Lower lobe of right lung (tissue), 2 donors: Measurements from ENCODE around the gene ACTN1. TPM values are rescaled to one million over a fixed set of nuclear protein-coding genes. Genes with fewer than 3 reads are reported as not detected.

ENCODE experiments used
- ATAC-seq, 2 donors: fragments of 200-7000 bp; cut with Tn5 transposase; one replicate each; pipeline ENCODE4 v1.9.1; 2020 to 2022; ENCODE audit warnings: mild to moderate bottlenecking in 2 of 2, moderate library complexity in 2 of 2
- DNase-seq: peaks from one replicate; pipeline ENCODE4 v3.0.0-alpha.2; 2020
- H3K27ac ChIP-seq: fragments of 200-600 bp; one replicate; pipeline ENCODE4 v1.8.0; 2022
- H3K27me3 ChIP-seq: fragments of 200-600 bp; one replicate; pipeline ENCODE4 v1.8.0; 2022; ENCODE audit warnings: low read depth
- H3K36me3 ChIP-seq: fragments of 200-600 bp; one replicate; pipeline ENCODE4 v1.8.0; 2022; ENCODE audit warnings: mild to moderate bottlenecking
- H3K4me1 ChIP-seq: fragments of 200-600 bp; one replicate; pipeline ENCODE4 v1.8.0; 2022
- H3K4me3 ChIP-seq: fragments of 200-600 bp; one replicate; pipeline ENCODE4 v1.8.0; 2022; ENCODE audit warnings: mild to moderate bottlenecking
- H3K9me3 ChIP-seq: fragments of 200-600 bp; one replicate; pipeline ENCODE4 v1.8.0; 2022
- CTCF ChIP-seq: fragments of 200-600 bp; IDR thresholded peaks from one replicate; pipeline ENCODE4 v1.8.0; 2022; ENCODE audit warnings: antibody characterized with exemption, mild to moderate bottlenecking
- intact Hi-C: fragments of 100-400 bp; cut with DNase I; formaldehyde crosslinking; loops from one replicate; pipeline ENCODE4 v1.11.0; 2022
- total RNA-seq: library from RNA; stranded (reverse); fragmentation: NEBNext Ultra II Directional; extraction: Animal tissue kit (Norgen Biotek cat#: 25700); gene quantifications from one replicate; pipeline ENCODE4 v1.2.1, GENCODE V29; 2021
- donor health status: DM: no; HTN: yes; CAD: no; lungs with severe emphysema.

The ACTN1 gene
- total RNA-seq, 1 donor from 2014 or later: 124 TPM

- DNase-seq (peak; percentile 28), ATAC-seq (no peak)
- no peak overlapping the region for H3K4me3 ChIP-seq
- intact Hi-C loops: no loop called here
- peaks cover 6% of the 10 kb centered on the region for H3K4me1 ChIP-seq
- H3K27me3 ChIP-seq: no peaks in the 10 kb centered on the region
- no peak for TF ChIP-seq CTCF
- H3K27ac ChIP-seq: no peak overlapping the region
- H3K36me3 ChIP-seq: peaks cover 61% of the 10 kb centered on the region
- H3K9me3 ChIP-seq: no peaks in the 10 kb centered on the region
These were observed 70.9 kb downstream of the ACTN1 start for GRCh38 chr14:68908201-68908600.

- Histone ChIP-seq H3K4me1 (peaks cover under 1% of the 10 kb centered on the region), H3K27me3 (no peaks in the 10 kb centered on the region), H3K4me3 (no peak overlapping the region), H3K9me3 (no peaks in the 10 kb centered on the region), H3K36me3 (peaks cover 79% of the 10 kb centered on the region), H3K27ac (no peak overlapping the region)
- DNase-seq (peak; percentile 14), ATAC-seq (no peak)
- intact Hi-C loops: no loop called here
- no peak for TF ChIP-seq CTCF
These were observed 72.7 kb downstream of the ACTN1 start for GRCh38 chr14:68906439-68906838.

GRCh38 chr14:68905107-68905895 is 73.8 kb downstream of the ACTN1 start:
- ATAC-seq (no peak), DNase-seq (no peak)
- Histone ChIP-seq H3K9me3 (no peaks in the 10 kb centered on the region), H3K27ac (no peak overlapping the region), H3K36me3 (peaks cover 89% of the 10 kb centered on the region), H3K27me3 (no peaks in the 10 kb centered on the region), H3K4me1 (no peaks in the 10 kb centered on the region), H3K4me3 (no peak overlapping the region)
- intact Hi-C loops: no loop called here
- no peak for TF ChIP-seq CTCF

GRCh38 chr14:68902357-68902756 is 76.7 kb downstream of the ACTN1 start:
- H3K36me3 ChIP-seq: peaks cover 78% of the 10 kb centered on the region
- DNase-seq (no peak), ATAC-seq (no peak)

GRCh38 chr14:68899033-68899603 is 80.0 kb downstream of the ACTN1 start:
- Histone ChIP-seq H3K9me3 (no peaks in the 10 kb centered on the region), H3K4me1 (no peaks in the 10 kb centered on the region), H3K27ac (no peak overlapping the region), H3K27me3 (no peaks in the 10 kb centered on the region), H3K4me3 (no peak overlapping the region), H3K36me3 (peaks cover 79% of the 10 kb centered on the region)
- TF ChIP-seq CTCF: no peak
- ATAC-seq: peak in 1 of 2 donors; percentile 16
- no peak for DNase-seq
- intact Hi-C loops: no loop called here

More at GRCh38 chr14:68902357-68902756, 76.7 kb downstream of the ACTN1 start:
- H3K27me3 ChIP-seq: no peaks in the 10 kb centered on the region
- H3K9me3 ChIP-seq: no peaks in the 10 kb centered on the region
- H3K4me3 ChIP-seq: no peak overlapping the region
- no peak for TF ChIP-seq CTCF
- no peaks in the 10 kb centered on the region for H3K4me1 ChIP-seq
- H3K27ac ChIP-seq: no peak overlapping the region
- intact Hi-C loops: no loop called here
